Peyer's patch (tissue), 4 donors: ENCODE data around the gene PLCL2.

ENCODE experiments used
- POLR2A ChIP-seq, 2 donors: fragments of 450-650 bp; IDR thresholded peaks; one replicate each; pipeline ENCODE4 v1.5.1; 2017; ENCODE audit warnings: antibody characterized with exemption in 2 of 2, mild to moderate bottlenecking in 2 of 2, moderate library complexity in 2 of 2
- TF ChIP-seq, protein P1 (sequence below), 6 experiments: fragments of 450-650 bp in 4 of 6; fragments of 200-600 bp in 2 of 6; sonication (generic) in 1 of 6; IDR thresholded peaks; one replicate each; pipeline ENCODE4 v1.5.1; 2017 to 2019; ENCODE audit warnings: antibody characterized with exemption in 6 of 6, mild to moderate bottlenecking in 3 of 6, moderate library complexity in 1 of 6

DNA sequence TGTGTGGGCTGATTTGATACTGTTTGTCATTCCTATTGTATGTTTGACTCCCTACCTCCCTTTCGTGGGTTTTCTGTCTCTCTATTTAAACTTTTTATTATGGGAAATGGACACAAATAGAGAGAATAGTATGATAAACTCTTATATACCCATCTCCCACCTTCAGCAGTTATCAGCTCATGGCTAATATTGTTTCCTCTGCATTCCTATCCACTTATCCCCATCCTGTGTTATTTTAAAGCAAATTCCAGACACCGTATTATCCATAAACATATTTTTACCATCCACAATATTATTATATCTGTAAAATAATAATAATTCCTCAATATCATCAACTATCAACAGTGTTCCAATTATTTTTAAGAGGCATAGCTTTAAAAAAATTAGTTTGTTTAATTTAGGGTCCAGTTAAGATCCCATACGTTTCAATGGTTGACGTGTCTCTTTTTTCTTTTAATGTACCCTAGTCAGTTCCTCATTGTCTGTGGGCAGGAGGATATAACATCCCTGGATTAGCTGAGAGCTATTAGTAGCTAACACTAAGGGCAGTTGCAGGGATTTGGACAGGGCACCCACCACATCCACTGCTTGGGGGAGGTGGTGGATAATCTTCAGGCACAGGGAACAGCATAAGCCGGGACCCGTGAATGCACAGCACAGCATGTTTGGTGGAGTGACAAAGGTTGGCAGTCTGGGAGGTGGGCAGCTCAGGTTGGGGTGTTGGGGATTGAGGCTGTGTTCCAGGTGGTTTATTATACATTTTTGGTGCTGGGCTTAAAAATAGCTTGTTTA is 23.5 kb downstream of the PLCL2 start:
- no peak for TF ChIP-seq POLR2A (IDR thresholded peaks at IDR 0.05)
- TF ChIP-seq, protein P1, sequence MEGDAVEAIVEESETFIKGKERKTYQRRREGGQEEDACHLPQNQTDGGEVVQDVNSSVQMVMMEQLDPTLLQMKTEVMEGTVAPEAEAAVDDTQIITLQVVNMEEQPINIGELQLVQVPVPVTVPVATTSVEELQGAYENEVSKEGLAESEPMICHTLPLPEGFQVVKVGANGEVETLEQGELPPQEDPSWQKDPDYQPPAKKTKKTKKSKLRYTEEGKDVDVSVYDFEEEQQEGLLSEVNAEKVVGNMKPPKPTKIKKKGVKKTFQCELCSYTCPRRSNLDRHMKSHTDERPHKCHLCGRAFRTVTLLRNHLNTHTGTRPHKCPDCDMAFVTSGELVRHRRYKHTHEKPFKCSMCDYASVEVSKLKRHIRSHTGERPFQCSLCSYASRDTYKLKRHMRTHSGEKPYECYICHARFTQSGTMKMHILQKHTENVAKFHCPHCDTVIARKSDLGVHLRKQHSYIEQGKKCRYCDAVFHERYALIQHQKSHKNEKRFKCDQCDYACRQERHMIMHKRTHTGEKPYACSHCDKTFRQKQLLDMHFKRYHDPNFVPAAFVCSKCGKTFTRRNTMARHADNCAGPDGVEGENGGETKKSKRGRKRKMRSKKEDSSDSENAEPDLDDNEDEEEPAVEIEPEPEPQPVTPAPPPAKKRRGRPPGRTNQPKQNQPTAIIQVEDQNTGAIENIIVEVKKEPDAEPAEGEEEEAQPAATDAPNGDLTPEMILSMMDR (IDR thresholded peaks at IDR 0.05): no peak
